OCI-LY3 (cell line): ENCODE data around the gene HOXC6.

Source experiments
- CTCF ChIP-seq: fragments of 200-600, 300-600 bp; sonication (generic); IDR thresholded peaks from 2 replicates; pipeline ENCODE4 v1.5.1; 2014; ENCODE audit warnings: antibody characterized with exemption, low read length, low read depth
- EZH2phosphoT487 ChIP-seq: fragments of 200-600 bp; shearing (Covaris generic); IDR thresholded peaks from 2 replicates; pipeline ENCODE4 v1.6.1; 2018; ENCODE audit warnings: antibody characterized with exemption, mixed run types, low read depth

GRCh38 chr12:54042970-54043853 is 15.0 kb downstream of the HOXC6 start:
- TF ChIP-seq CTCF = no peak
- TF ChIP-seq EZH2phosphoT487 = no peak
